Caco-2 (cell line): ENCODE results near the gene KPNA1. TPM values are rescaled to one million over a fixed set of nuclear protein-coding genes. Genes with fewer than 3 reads are reported as not detected.

Experiments used
- BruUV-seq: library from RNA; stranded (reverse); fragments of 400-500 nt; replicated peaks from 2 replicates; lab custom pipeline; 2021; lab: Mats Ljungman, UMichigan
- CTCF ChIA-PET: fragments of 300-600 bp; sonication (Branson Sonifier 250); formaldehyde crosslinking; loops from one replicate; lab custom pipeline; 2022; ENCODE audit warnings: antibody characterized with exemption; lab: Charles Lee
- POLR2A ChIA-PET: fragments of 300-600 bp; sonication (Branson Sonifier 250); formaldehyde crosslinking; loops from one replicate; lab custom pipeline; 2022; ENCODE audit warnings: antibody characterized with exemption; lab: Charles Lee
- DNase-seq, 2 experiments: peaks; one replicate each; pipeline versions ENCODE4 v3.0.0 to v3.0.0-alpha.2; 2020 to 2022
- H3K27me3 ChIP-seq: replicated peaks from 2 replicates; pipeline ENCODE4 v1.6.0; 2011; ENCODE audit warnings: low read length; ENCODE audit not compliant: control insufficient read depth, insufficient read depth
- H3K36me3 ChIP-seq: 2 replicates; pipeline ENCODE4 v1.5.1; 2011; ENCODE audit warnings: low read length; ENCODE audit not compliant: control insufficient read depth, insufficient read depth
- H3K4me1 ChIP-seq: fragments of 250-450 bp; sonication (Bioruptor Pico); 2 replicates; pipeline ENCODE4 v1.5.1; 2020; ENCODE audit warnings: mild to moderate bottlenecking
- H3K4me3 ChIP-seq: 2 replicates; pipeline ENCODE4 v1.5.1; 2011; ENCODE audit warnings: low read depth, mild to moderate bottlenecking, control low read depth, low read length
- H3K9me3 ChIP-seq: fragments of 250-450 bp; sonication (Bioruptor Pico); 2 replicates; pipeline ENCODE4 v1.5.1; 2020; ENCODE audit warnings: mild to moderate bottlenecking, moderate library complexity
- H3K27ac Mint-ChIP-seq: one replicate; pipeline ENCODE4 v1.8.0; 2022; ENCODE audit warnings: mixed read lengths; ENCODE audit not compliant: unreplicated experiment
- H3K27me3 Mint-ChIP-seq: one replicate; pipeline ENCODE4 v1.8.0; 2022; ENCODE audit warnings: mixed read lengths; ENCODE audit not compliant: insufficient read depth, unreplicated experiment
- H3K36me3 Mint-ChIP-seq: one replicate; pipeline ENCODE4 v1.8.0; 2022; ENCODE audit warnings: mild to moderate bottlenecking, mixed read lengths; ENCODE audit not compliant: insufficient read depth, unreplicated experiment
- H3K4me1 Mint-ChIP-seq: one replicate; pipeline ENCODE4 v1.8.0; 2022; ENCODE audit warnings: low read depth, mixed read lengths; ENCODE audit not compliant: unreplicated experiment
- H3K4me3 Mint-ChIP-seq: one replicate; pipeline ENCODE4 v1.8.0; 2022; ENCODE audit warnings: mild to moderate bottlenecking, moderate library complexity, mixed read lengths; ENCODE audit not compliant: unreplicated experiment
- H3K9me3 Mint-ChIP-seq: one replicate; pipeline ENCODE4 v1.8.0; 2022; ENCODE audit warnings: mixed read lengths; ENCODE audit not compliant: unreplicated experiment
- CTCF ChIP-seq, 2 experiments: fragments of 200-600 bp in 1 of 2; IDR thresholded peaks; 1 replicate in 1 of 2; 2 replicates in 1 of 2; pipeline versions ENCODE4 v1.5.1 to v1.8.0; 2011 to 2022; ENCODE audit warnings: antibody characterized with exemption in 1 of 2, control low read depth in 1 of 2, inconsistent platforms in 1 of 2, low read depth in 1 of 2, low read length in 1 of 2, mild to moderate bottlenecking in 1 of 2, moderate library complexity in 1 of 2; ENCODE audit not compliant: insufficient read depth in 1 of 2, severe bottlenecking in 1 of 2, unreplicated experiment in 1 of 2
- intact Hi-C: fragments of 100-400 bp; cut with micrococcal nuclease; formaldehyde crosslinking; loops from one replicate; pipeline ENCODE4 v1.10.0; 2022; ENCODE audit not compliant: unreplicated experiment
- total RNA-seq: library from RNA; stranded (reverse); gene quantifications from 2 replicates; pipeline ENCODE4 v1.2.3, GENCODE V29; 2022

Gene KPNA1
- total RNA-seq, 1 experiment from 2014 or later, result 82.0 TPM

- Mint-ChIP-seq H3K4me3 (no peak overlapping the region), H3K36me3 (peaks cover 13% of the 10 kb centered on the region)
Measured at GRCh38 chr3:122410111-122410510, 104.6 kb downstream of the KPNA1 start.

GRCh38 chr3:122409446-122409845, 105.3 kb downstream of the KPNA1 start:
- no peak overlapping the region for H3K4me3 Mint-ChIP-seq
- BruUV-seq, result no TSS peak
- no peak for DNase-seq
- H3K4me3 ChIP-seq, result no peak overlapping the region
- H3K36me3 ChIP-seq, result no peaks in the 10 kb centered on the region; the same call in 1 of the 2 replicates
- H3K4me1 Mint-ChIP-seq, result peaks cover 12% of the 10 kb centered on the region
- H3K9me3 ChIP-seq, result no peaks in the 10 kb centered on the region
- no peak overlapping the region for H3K27ac Mint-ChIP-seq
- no peaks in the 10 kb centered on the region for H3K27me3 ChIP-seq
- no peaks in the 10 kb centered on the region for H3K4me1 ChIP-seq
- peaks cover 11% of the 10 kb centered on the region for H3K36me3 Mint-ChIP-seq
- TF ChIP-seq CTCF (IDR thresholded peaks at IDR 0.05; ENCODE audit: insufficient read depth in 1 of 2, low read depth in 1 of 2, low read length in 1 of 2, severe bottlenecking in 1 of 2, unreplicated experiment in 1 of 2), result no peak
- H3K27me3 Mint-ChIP-seq, result no peaks in the 10 kb centered on the region
- CTCF ChIA-PET, result interaction anchor here (0.7 to 1.0 kb wide), 2 partner anchors 17 to 25 kb away, joined by 3 to 4 read pairs; partner anchors contain the start of gene FAM162A
- H3K9me3 Mint-ChIP-seq, result no peaks in the 10 kb centered on the region
- POLR2A ChIA-PET, result no interaction called here
- intact Hi-C loops, result no loop called here

More at GRCh38 chr3:122410111-122410510, 104.6 kb downstream of the KPNA1 start:
- POLR2A ChIA-PET, result no interaction called here
- intact Hi-C loops, result no loop called here
- no peaks in the 10 kb centered on the region for H3K4me1 ChIP-seq
- no peaks in the 10 kb centered on the region for H3K27me3 Mint-ChIP-seq
- no peak for DNase-seq
- H3K27ac Mint-ChIP-seq, result no peak overlapping the region
- H3K36me3 ChIP-seq, result no peaks in the 10 kb centered on the region; the same call in 1 of the 2 replicates
- TF ChIP-seq CTCF (IDR thresholded peaks at IDR 0.05; ENCODE audit: insufficient read depth in 1 of 2, low read depth in 1 of 2, low read length in 1 of 2, severe bottlenecking in 1 of 2, unreplicated experiment in 1 of 2), result no peak
- BruUV-seq, result no TSS peak
- H3K9me3 Mint-ChIP-seq, result no peaks in the 10 kb centered on the region
- H3K4me3 ChIP-seq, result no peak overlapping the region
- CTCF ChIA-PET, result interaction anchor here (1.0 kb wide), 1 partner anchor 26 kb away, joined by 3 read pairs; the partner anchor contains the start of gene FAM162A
- H3K4me1 Mint-ChIP-seq, result peaks cover 12% of the 10 kb centered on the region
- no peaks in the 10 kb centered on the region for H3K9me3 ChIP-seq
- no peaks in the 10 kb centered on the region for H3K27me3 ChIP-seq

GRCh38 chr3:122407946-122408345, 106.8 kb downstream of the KPNA1 start:
- no peak overlapping the region for H3K4me3 Mint-ChIP-seq
- no peak overlapping the region for H3K27ac Mint-ChIP-seq
- no peak for DNase-seq
- intact Hi-C loops, result no loop called here
- H3K27me3 Mint-ChIP-seq, result no peaks in the 10 kb centered on the region
- H3K9me3 Mint-ChIP-seq, result no peaks in the 10 kb centered on the region
- ChIA-PET CTCF (no interaction called here), POLR2A (no interaction called here)
- H3K9me3 ChIP-seq, result no peaks in the 10 kb centered on the region
- H3K4me1 Mint-ChIP-seq, result peaks cover 3% of the 10 kb centered on the region
- no peaks in the 10 kb centered on the region for H3K36me3 ChIP-seq
- no peak for TF ChIP-seq CTCF (IDR thresholded peaks at IDR 0.05; ENCODE audit: insufficient read depth in 1 of 2, low read depth in 1 of 2, low read length in 1 of 2, severe bottlenecking in 1 of 2, unreplicated experiment in 1 of 2)
- no TSS peak for BruUV-seq
- H3K36me3 Mint-ChIP-seq, result peaks cover 6% of the 10 kb centered on the region
- no peak overlapping the region for H3K4me3 ChIP-seq
- H3K4me1 ChIP-seq, result no peaks in the 10 kb centered on the region
- no peaks in the 10 kb centered on the region for H3K27me3 ChIP-seq
